DMS114 treated with DMSO at 0.1 percent for 48 hours (cell line): ENCODE results near the gene TMEM164.

Experiments
- DNase-seq: peaks from one replicate; lab custom pipeline; 2025; ENCODE audit not compliant: unreplicated experiment; lab: John Stamatoyannopoulos, UW

TMEM164 gene

GRCh38 chrX:110194977-110195376 lies 192.1 kb downstream of the TMEM164 start:
- DNase-seq: no peak

- no peak for DNase-seq
Observed at GRCh38 chrX:110201799-110202198, 198.9 kb downstream of the TMEM164 start.

GRCh38 chrX:110204986-110205385 lies 202.1 kb downstream of the TMEM164 start:
- DNase-seq: no peak

- no peak for DNase-seq
Observed at GRCh38 chrX:110208092-110208491, 205.2 kb downstream of the TMEM164 start.

- DNase-seq: no peak
Observed at GRCh38 chrX:110210417-110211139, 207.7 kb downstream of the TMEM164 start.

GRCh38 chrX:110211340-110211739 lies 208.4 kb downstream of the TMEM164 start:
- no peak for DNase-seq

- no peak for DNase-seq
Observed at GRCh38 chrX:110212299-110212698, 209.4 kb downstream of the TMEM164 start.

- no peak for DNase-seq
Observed at GRCh38 chrX:110213183-110213582, 210.3 kb downstream of the TMEM164 start.

GRCh38 chrX:110214684-110215083 lies 211.8 kb downstream of the TMEM164 start:
- DNase-seq: no peak

- no peak for DNase-seq
Observed at GRCh38 chrX:110215411-110215810, 212.5 kb downstream of the TMEM164 start.

GRCh38 chrX:110216027-110216426 lies 213.1 kb downstream of the TMEM164 start:
- no peak for DNase-seq

GRCh38 chrX:110218591-110218990 lies 215.7 kb downstream of the TMEM164 start:
- no peak for DNase-seq

GRCh38 chrX:110219920-110220319 lies 217.0 kb downstream of the TMEM164 start:
- DNase-seq: no peak

GRCh38 chrX:110222497-110223257 lies 219.8 kb downstream of the TMEM164 start:
- no peak for DNase-seq

- no peak for DNase-seq
Observed at GRCh38 chrX:110224926-110225617, 222.2 kb downstream of the TMEM164 start.

GRCh38 chrX:110226931-110227330 lies 224.0 kb downstream of the TMEM164 start:
- no peak for DNase-seq
